Upper lobe of right lung (tissue), 1 donor: ENCODE results near the gene NARF. TPM values are rescaled to one million over a fixed set of nuclear protein-coding genes. Genes with fewer than 3 reads are reported as not detected.
"Not testable (repeated sequence)": the region's sequence is repeated elsewhere in the genome, so short reads cannot be mapped to it uniquely, and the experiment has no call there.

Source experiments
- ATAC-seq: fragments of 200-7000 bp; cut with Tn5 transposase; one replicate; pipeline ENCODE4 v1.9.1; 2020; ENCODE audit warnings: mild to moderate bottlenecking, moderate library complexity
- DNase-seq: peaks from one replicate; pipeline ENCODE4 v3.0.0-alpha.2; 2020
- H3K27ac ChIP-seq: fragments of 200-600 bp; one replicate; pipeline ENCODE4 v1.8.0; 2022
- H3K27me3 ChIP-seq: fragments of 200-600 bp; one replicate; pipeline ENCODE4 v1.8.0; 2022; ENCODE audit warnings: mild to moderate bottlenecking
- H3K36me3 ChIP-seq: fragments of 200-600 bp; one replicate; pipeline ENCODE4 v1.8.0; 2022
- H3K4me1 ChIP-seq: fragments of 200-600 bp; one replicate; pipeline ENCODE4 v1.8.0; 2022
- H3K4me3 ChIP-seq: fragments of 200-600 bp; one replicate; pipeline ENCODE4 v1.8.0; 2022; ENCODE audit warnings: mild to moderate bottlenecking
- H3K9me3 ChIP-seq: fragments of 200-600 bp; one replicate; pipeline ENCODE4 v1.8.0; 2022
- intact Hi-C: fragments of 100-400 bp; cut with DNase I; formaldehyde crosslinking; loops from one replicate; pipeline ENCODE4 v1.11.0; 2022
- total RNA-seq: library from RNA; stranded (reverse); fragmentation: NEBNext Ultra II Directional; extraction: Animal tissue kit (Norgen Biotek cat#: 25700); gene quantifications from one replicate; pipeline ENCODE4 v1.2.1, GENCODE V29; 2021
- TF ChIP-seq, protein P1 (sequence below): fragments of 200-600 bp; IDR thresholded peaks from one replicate; pipeline ENCODE4 v1.8.0; 2022; ENCODE audit warnings: antibody characterized with exemption
- donor health status: DM: no; HTN: yes; CAD: no; lungs with severe emphysema.

The NARF gene
- total RNA-seq, 1 donor from 2014 or later: 54.1 TPM

DNA sequence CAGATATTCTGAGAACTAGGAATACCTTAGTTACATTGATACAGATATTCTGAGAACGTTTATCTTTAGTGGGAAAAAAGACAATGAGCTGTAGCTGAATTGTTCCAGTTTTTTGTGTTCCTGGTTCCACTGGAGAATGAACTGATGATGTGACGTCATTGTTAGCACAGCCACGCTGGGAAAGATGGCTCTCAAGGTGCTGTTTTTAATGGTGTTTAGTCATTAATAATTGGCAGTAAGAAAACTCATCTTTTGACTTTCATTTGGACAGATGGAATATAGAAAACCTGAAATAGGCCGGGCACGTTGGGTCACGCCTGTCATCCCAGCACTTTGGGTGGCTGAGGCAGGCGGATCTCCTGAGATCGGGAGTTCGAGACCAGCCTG lies 71.4 kb downstream of the NARF start:
- DNase-seq (no peak), ATAC-seq (no peak)
- Histone ChIP-seq H3K4me3 (no peak overlapping the region), H3K9me3 (no peaks in the 10 kb centered on the region), H3K36me3 (no peaks in the 10 kb centered on the region), H3K27me3 (no peaks in the 10 kb centered on the region), H3K4me1 (peaks cover 61% of the 10 kb centered on the region), H3K27ac (no peak overlapping the region)
- intact Hi-C loops: no loop called here
- TF ChIP-seq, protein P1, sequence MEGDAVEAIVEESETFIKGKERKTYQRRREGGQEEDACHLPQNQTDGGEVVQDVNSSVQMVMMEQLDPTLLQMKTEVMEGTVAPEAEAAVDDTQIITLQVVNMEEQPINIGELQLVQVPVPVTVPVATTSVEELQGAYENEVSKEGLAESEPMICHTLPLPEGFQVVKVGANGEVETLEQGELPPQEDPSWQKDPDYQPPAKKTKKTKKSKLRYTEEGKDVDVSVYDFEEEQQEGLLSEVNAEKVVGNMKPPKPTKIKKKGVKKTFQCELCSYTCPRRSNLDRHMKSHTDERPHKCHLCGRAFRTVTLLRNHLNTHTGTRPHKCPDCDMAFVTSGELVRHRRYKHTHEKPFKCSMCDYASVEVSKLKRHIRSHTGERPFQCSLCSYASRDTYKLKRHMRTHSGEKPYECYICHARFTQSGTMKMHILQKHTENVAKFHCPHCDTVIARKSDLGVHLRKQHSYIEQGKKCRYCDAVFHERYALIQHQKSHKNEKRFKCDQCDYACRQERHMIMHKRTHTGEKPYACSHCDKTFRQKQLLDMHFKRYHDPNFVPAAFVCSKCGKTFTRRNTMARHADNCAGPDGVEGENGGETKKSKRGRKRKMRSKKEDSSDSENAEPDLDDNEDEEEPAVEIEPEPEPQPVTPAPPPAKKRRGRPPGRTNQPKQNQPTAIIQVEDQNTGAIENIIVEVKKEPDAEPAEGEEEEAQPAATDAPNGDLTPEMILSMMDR: no peak

DNA sequence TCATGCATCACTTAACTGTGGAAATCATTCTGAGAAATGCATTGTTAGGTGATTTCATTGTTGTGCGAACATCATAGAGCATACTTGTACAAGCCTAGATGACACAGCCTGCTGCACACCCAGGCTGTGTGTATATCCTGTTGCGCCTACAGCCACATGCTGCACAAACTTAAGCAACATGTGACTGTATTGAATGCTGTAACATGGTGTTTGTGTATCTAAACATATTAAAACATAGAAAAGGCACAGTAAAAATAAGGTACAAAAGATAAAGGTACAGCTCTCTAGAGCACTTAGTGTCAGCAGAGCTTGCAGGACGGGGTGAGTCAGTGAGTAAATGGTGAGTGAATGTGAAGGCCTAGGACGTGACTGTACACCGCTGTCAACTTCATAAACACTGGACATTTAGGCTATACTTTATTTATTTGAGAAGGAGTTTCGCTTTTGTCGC lies 72.9 kb downstream of the NARF start:
- H3K4me1 ChIP-seq: peaks cover 61% of the 10 kb centered on the region
- no peak for ATAC-seq
- no peaks in the 10 kb centered on the region for H3K36me3 ChIP-seq
- TF ChIP-seq, protein P1: no peak
- DNase-seq: no peak
- no peak overlapping the region for H3K27ac ChIP-seq
- intact Hi-C loops: no loop called here
- no peaks in the 10 kb centered on the region for H3K27me3 ChIP-seq
- H3K9me3 ChIP-seq: no peaks in the 10 kb centered on the region
- no peak overlapping the region for H3K4me3 ChIP-seq

DNA sequence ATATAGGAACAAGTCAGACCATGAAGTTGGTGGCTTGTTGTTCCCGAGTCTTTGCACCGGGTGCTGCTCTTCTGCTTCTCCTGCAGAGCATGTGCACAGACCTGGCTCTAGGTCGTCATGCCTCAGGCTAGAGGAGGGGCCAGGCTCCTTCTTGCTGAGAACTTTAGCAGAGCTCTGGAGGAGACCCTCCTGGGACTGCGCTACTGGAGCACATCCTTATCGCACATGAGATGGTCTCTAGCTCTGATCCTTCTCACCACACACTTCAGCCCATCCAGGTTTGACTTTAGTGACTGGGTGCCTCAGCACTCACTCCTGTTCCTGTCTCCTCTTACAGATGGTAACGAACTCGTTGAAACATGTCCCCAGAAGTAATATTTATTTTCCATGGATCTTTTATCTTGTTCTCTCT lies 75.9 kb downstream of the NARF start:
- Histone ChIP-seq H3K9me3 (no peaks in the 10 kb centered on the region), H3K36me3 (no peaks in the 10 kb centered on the region), H3K27ac (no peak overlapping the region), H3K4me1 (peaks cover 72% of the 10 kb centered on the region), H3K27me3 (no peaks in the 10 kb centered on the region), H3K4me3 (no peak overlapping the region)
- intact Hi-C loops: no loop called here
- ATAC-seq: no peak
- TF ChIP-seq, protein P1: no peak
- no peak for DNase-seq

DNA sequence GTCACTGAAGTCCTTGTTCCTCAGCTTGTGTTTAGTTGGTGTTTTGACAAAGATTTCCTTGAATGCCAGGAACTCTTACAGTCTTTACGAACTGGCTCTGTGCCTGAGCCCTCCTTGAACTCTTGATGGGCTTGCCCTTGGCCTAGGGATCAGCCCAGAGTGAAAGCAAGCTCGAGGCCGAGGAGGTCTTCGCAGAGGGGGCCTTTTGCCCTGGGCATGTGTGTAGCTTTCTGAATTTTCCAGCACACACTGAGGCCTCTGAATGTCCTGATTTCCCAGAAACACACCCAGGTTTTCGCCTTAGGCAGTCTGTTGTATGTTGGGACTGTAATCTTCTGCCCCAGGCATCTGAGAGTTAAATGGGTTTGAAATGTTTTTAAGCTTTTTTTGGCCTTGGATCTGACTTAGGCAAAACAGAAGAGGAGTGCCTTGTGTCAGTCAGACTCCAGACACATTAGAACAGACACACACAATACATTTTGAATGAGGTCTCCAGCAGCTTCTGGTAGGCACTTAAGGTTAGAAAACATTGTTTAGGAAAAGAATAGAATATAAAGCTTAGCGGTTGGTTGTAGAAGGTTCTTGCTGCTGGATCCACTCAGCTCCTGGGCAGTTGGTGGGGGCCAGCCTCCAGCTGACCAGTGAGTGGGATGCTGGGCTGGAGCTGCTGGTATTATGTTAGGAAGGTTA lies 78.1 kb downstream of the NARF start:
- Histone ChIP-seq H3K4me3 (peak overlapping the region; percentile 25), H3K27me3 (no peaks in the 10 kb centered on the region), H3K4me1 (peaks cover 65% of the 10 kb centered on the region), H3K36me3 (no peaks in the 10 kb centered on the region), H3K9me3 (no peaks in the 10 kb centered on the region), H3K27ac (peak overlapping the region; percentile 85)
- ATAC-seq: peak; percentile 72
- TF ChIP-seq, protein P1: no peak
- intact Hi-C loops: no loop called here
- no peak for DNase-seq

DNA sequence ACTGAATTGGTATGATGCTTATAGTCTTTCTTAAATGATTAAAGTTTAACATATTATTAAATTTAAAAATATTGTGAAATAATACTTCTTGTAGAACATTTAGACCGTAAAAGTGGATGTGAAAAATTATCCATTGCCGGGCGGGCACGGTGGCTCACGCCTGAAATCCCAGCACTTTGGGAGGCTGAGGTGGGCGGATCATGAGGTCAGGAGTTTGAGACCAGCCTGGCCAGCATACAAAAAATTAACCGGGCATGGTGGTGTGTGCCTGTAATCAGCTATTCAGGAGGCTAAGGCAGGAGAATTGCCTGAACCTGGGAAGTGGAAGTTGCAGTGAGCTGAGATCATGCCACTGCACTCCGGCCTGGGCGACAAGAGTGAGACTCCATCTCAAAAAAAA lies 78.7 kb downstream of the NARF start:
- DNase-seq, intact Hi-C loops, H3K27me3 ChIP-seq, H3K36me3 ChIP-seq, H3K4me3 ChIP-seq, H3K9me3 ChIP-seq: not testable (repeated sequence)
- peaks cover 60% of the 10 kb centered on the region for H3K4me1 ChIP-seq
- ATAC-seq: peak; percentile 22
- H3K27ac ChIP-seq: peak overlapping the region; percentile 85

DNA sequence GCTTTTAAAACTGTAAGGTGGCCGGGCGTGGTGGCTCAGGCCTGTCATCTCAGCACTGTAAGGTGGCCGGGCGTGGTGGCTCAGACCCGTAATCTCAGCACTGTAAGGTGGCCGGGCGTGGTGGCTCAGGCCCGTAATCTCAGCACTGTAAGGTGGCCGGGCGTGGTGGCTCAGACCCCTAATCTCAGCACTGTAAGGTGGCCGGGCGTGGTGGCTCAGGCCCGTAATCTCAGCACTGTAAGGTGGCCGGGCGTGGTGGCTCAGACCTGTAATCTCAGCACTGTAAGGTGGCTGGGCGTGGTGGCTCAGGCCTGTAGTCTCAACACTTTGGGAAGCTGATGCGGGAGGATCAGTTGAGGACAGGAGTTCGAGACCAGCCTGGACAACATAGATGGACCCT lies 80.5 kb downstream of the NARF start:
- H3K27ac ChIP-seq: peak overlapping the region; percentile 42
- H3K9me3 ChIP-seq, intact Hi-C loops, ATAC-seq, H3K27me3 ChIP-seq, H3K4me3 ChIP-seq, H3K36me3 ChIP-seq, DNase-seq: not testable (repeated sequence)
- peaks cover 60% of the 10 kb centered on the region for H3K4me1 ChIP-seq

Other genes with a start within 250 kb of the NARF start
- gene CCDC57, start 245.9 kb upstream of the NARF start, total RNA-seq: 50.5 TPM
- gene SLC16A3, start 229.7 kb upstream of the NARF start, total RNA-seq: 77.5 TPM
- 150 TPM for gene CSNK1D, start 185.0 kb upstream of the NARF start, total RNA-seq
- gene CD7, start 141.1 kb upstream of the NARF start, total RNA-seq: 7.2 TPM
- 26.4 TPM for gene SECTM1, start 125.0 kb upstream of the NARF start, total RNA-seq
- gene TEX19, start 99.5 kb upstream of the NARF start, total RNA-seq: not detected
- not detected for gene UTS2R, start 87.0 kb upstream of the NARF start, total RNA-seq
- gene HEXD, start 40.4 kb upstream of the NARF start, total RNA-seq: 49.1 TPM
- gene OGFOD3, start 40.2 kb upstream of the NARF start, total RNA-seq: 32.7 TPM
- 120 TPM for gene CYBC1, start 8.0 kb upstream of the NARF start, total RNA-seq
- 62.4 TPM for gene FOXK2, start 61.0 kb downstream of the NARF start, total RNA-seq
- 65.1 TPM for gene WDR45B, start 189.7 kb downstream of the NARF start, total RNA-seq
- gene RAB40B, start 240.0 kb downstream of the NARF start, total RNA-seq: 11.5 TPM